Upper lobe of left lung (tissue), 6 donors: ENCODE measurements around the gene VN1R2. TPM values are rescaled to one million over a fixed set of nuclear protein-coding genes. Genes with fewer than 3 reads are reported as not detected.
"Not testable (repeated sequence)": the region's sequence is repeated elsewhere in the genome, so short reads cannot be mapped to it uniquely, and the experiment has no call there.

Experiments used
- ATAC-seq, 2 donors: fragments of 200-7000 bp; cut with Tn5 transposase; one replicate each; pipeline ENCODE4 v1.9.1; 2022; ENCODE audit warnings: mild to moderate bottlenecking in 2 of 2, moderate library complexity in 2 of 2; ENCODE audit not compliant: low FRiP score in 2 of 2
- DNase-seq, 2 donors: peaks; one replicate each; pipeline ENCODE4 v3.0.0-alpha.2; 2019 to 2020
- H3K27ac ChIP-seq, 4 donors: fragments of 200-600 bp; sonication (generic); one replicate each; pipeline ENCODE4 v1.5.1; 2016 to 2019
- H3K27me3 ChIP-seq, 4 donors: fragments of 200-600 bp; sonication (generic); one replicate each; pipeline ENCODE4 v1.5.1; 2017 to 2019
- H3K36me3 ChIP-seq, 4 donors: fragments of 200-600 bp; sonication (generic); one replicate each; pipeline ENCODE4 v1.5.1; 2016 to 2019
- H3K4me1 ChIP-seq, 4 donors: fragments of 200-600 bp; sonication (generic); one replicate each; pipeline ENCODE4 v1.5.1; 2018 to 2019
- H3K4me3 ChIP-seq, 4 donors: fragments of 200-600 bp; sonication (generic); one replicate each; pipeline ENCODE4 v1.5.1; 2017 to 2019; ENCODE audit warnings: mild to moderate bottlenecking in 2 of 4, moderate library complexity in 1 of 4
- H3K9me3 ChIP-seq, 4 donors: fragments of 200-600 bp; sonication (generic); one replicate each; pipeline ENCODE4 v1.5.1; 2018 to 2019
- CTCF ChIP-seq, 6 experiments: fragments of 450-650 bp in 4 of 6; fragments of 200-600 bp in 2 of 6; sonication (generic) in 2 of 6; IDR thresholded peaks; one replicate each; pipeline ENCODE4 v1.5.1; 2016 to 2019; ENCODE audit warnings: antibody characterized with exemption in 6 of 6
- EP300 ChIP-seq, 4 donors: sonication (generic); formaldehyde crosslinking; IDR thresholded peaks; one replicate each; pipeline ENCODE4 v1.5.1; 2017; ENCODE audit warnings: antibody characterized with exemption in 4 of 4, control low read depth in 2 of 4
- POLR2A ChIP-seq, 4 donors: fragments of 450-650 bp; IDR thresholded peaks; one replicate each; pipeline ENCODE4 v1.5.1; 2016 to 2017; ENCODE audit warnings: antibody characterized with exemption in 4 of 4, mild to moderate bottlenecking in 2 of 4
- POLR2AphosphoS5 ChIP-seq, 2 donors: sonication (generic); formaldehyde crosslinking; IDR thresholded peaks; one replicate each; pipeline ENCODE4 v1.5.1; 2017; ENCODE audit warnings: antibody characterized with exemption in 2 of 2
- WGBS, 2 donors: methylation state at CpG; one replicate each; pipeline ENCODE4 v1.1.5; 2017 to 2018; 5-methylcytosine and 5-hydroxymethylcytosine counted together
- total RNA-seq, 6 donors: library from RNA; depleted of rRNA in 4 of 6; stranded (reverse); fragments of >200 nt in 4 of 6; gene quantifications; one replicate each; pipeline versions ENCODE4 v1.1.0 to v1.2.1, GENCODE V29; 2016 to 2021
- donor health status: DM: no; HTN: no; CAD: no; lungs with moderate emphysema.
- donor health status: DM: no; HTN: yes; CAD: no; lungs with severe emphysema.

VN1R2 gene
- not detected for total RNA-seq

GRCh38 chr19:53257715-53258342 is at the start of gene VN1R2:
Gene VN1R2 (plus strand): TSS chr19:53258292. CDS start chr19:53258376, 84 bp downstream.
- not testable (repeated sequence) for DNase-seq, H3K4me3 ChIP-seq, H3K27ac ChIP-seq, H3K36me3 ChIP-seq, H3K27me3 ChIP-seq, ATAC-seq
- 73 to 81% methylated on average over 14 of the region's 14 CpGs for WGBS, 2 donors
- Histone ChIP-seq H3K9me3 (peaks cover 0 to 20% (median 9%) of the 10 kb centered on the region in 4 donors), H3K4me1 (peaks cover 0 to 14% (median 5%) of the 10 kb centered on the region in 4 donors)

- Histone ChIP-seq H3K9me3 (peaks cover 91 to 100% (median 99%) of the 10 kb centered on the region in 4 donors), H3K36me3 (peaks cover 5 to 49% (median 31%) of the 10 kb centered on the region in 4 donors)
- H3K27ac ChIP-seq, DNase-seq, H3K4me1 ChIP-seq, H3K4me3 ChIP-seq, H3K27me3 ChIP-seq, ATAC-seq: not testable (repeated sequence)
- 82 to 83% methylated on average over 3 of the region's 3 CpGs for WGBS, 2 donors
These were observed 46.5 kb upstream of the VN1R2 start for GRCh38 chr19:53211554-53211953.

- DNase-seq, result no peak
- no peak overlapping the region for H3K27ac ChIP-seq
- peaks cover 98 to 100% (median 99%) of the 10 kb centered on the region in 4 donors for H3K9me3 ChIP-seq
- no peaks in the 10 kb centered on the region for H3K27me3 ChIP-seq
- no peak for ATAC-seq
- WGBS, 2 donors, result 96 to 98% methylated on average over 2 of the region's 2 CpGs
- no peaks in the 10 kb centered on the region for H3K4me1 ChIP-seq
- no peak overlapping the region for H3K4me3 ChIP-seq
- TF ChIP-seq POLR2AphosphoS5 (IDR thresholded peaks at IDR 0.05), result no peak
- no peak for TF ChIP-seq POLR2A (IDR thresholded peaks at IDR 0.05)
- no peak for TF ChIP-seq EP300 (IDR thresholded peaks at IDR 0.05)
- no peak for TF ChIP-seq CTCF (IDR thresholded peaks at IDR 0.05)
- H3K36me3 ChIP-seq, result peaks cover 5 to 36% (median 30%) of the 10 kb centered on the region in 4 donors
These were observed 45.3 kb upstream of the VN1R2 start for GRCh38 chr19:53212703-53213320.

GRCh38 chr19:53222716-53223115 is 35.4 kb upstream of the VN1R2 start:
- H3K4me3 ChIP-seq, H3K27me3 ChIP-seq, H3K36me3 ChIP-seq, H3K4me1 ChIP-seq, H3K27ac ChIP-seq, ATAC-seq, DNase-seq: not testable (repeated sequence)
- peaks cover 39 to 89% (median 72%) of the 10 kb centered on the region in 4 donors for H3K9me3 ChIP-seq
- 96% methylated on average over 17 of the region's 28 CpGs; no CpG with 5 or more reads in 1 of the 2 donors for WGBS, 2 donors

GRCh38 chr19:53224606-53225005 is 33.5 kb upstream of the VN1R2 start:
- DNase-seq (peak in 1 of 2 donors; percentile 64), ATAC-seq (no peak)
- H3K36me3 ChIP-seq, result no peaks in the 10 kb centered on the region
- WGBS, 2 donors, result 94% methylated on average over 13 to 17 of the region's 20 CpGs
- TF ChIP-seq POLR2AphosphoS5 (IDR thresholded peaks at IDR 0.05) (no peak), EP300 (IDR thresholded peaks at IDR 0.05) (no peak), CTCF (IDR thresholded peaks at IDR 0.05) (no peak), POLR2A (IDR thresholded peaks at IDR 0.05) (no peak)
- no peak overlapping the region for H3K4me3 ChIP-seq
- no peaks in the 10 kb centered on the region for H3K4me1 ChIP-seq
- no peak overlapping the region for H3K27ac ChIP-seq
- H3K9me3 ChIP-seq, result peaks cover 32 to 87% (median 66%) of the 10 kb centered on the region in 4 donors
- H3K27me3 ChIP-seq, result no peaks in the 10 kb centered on the region

GRCh38 chr19:53237114-53237777 is 20.8 kb upstream of the VN1R2 start:
- WGBS, 2 donors, result 93 to 95% methylated on average over 4 of the region's 4 CpGs
- Histone ChIP-seq H3K36me3 (peaks cover 5 to 52% (median 35%) of the 10 kb centered on the region in 4 donors), H3K27me3 (no peaks in the 10 kb centered on the region), H3K4me3 (no peak overlapping the region), H3K27ac (no peak overlapping the region), H3K9me3 (peaks cover 89 to 99% (median 98%) of the 10 kb centered on the region in 4 donors), H3K4me1 (no peaks in the 10 kb centered on the region)
- no peak for DNase-seq
- no peak for ATAC-seq
- TF ChIP-seq POLR2A (IDR thresholded peaks at IDR 0.05) (no peak), EP300 (IDR thresholded peaks at IDR 0.05) (no peak), CTCF (IDR thresholded peaks at IDR 0.05) (no peak), POLR2AphosphoS5 (IDR thresholded peaks at IDR 0.05) (no peak)
